B cell (primary cell): Measurements from ENCODE around the gene FMNL2. TPM values are rescaled to one million over a fixed set of nuclear protein-coding genes. Genes with fewer than 3 reads are reported as not detected.

Source experiments
- ATAC-seq: fragments of 200-7000 bp; cut with Tn5 transposase; one replicate; pipeline ENCODE4 v1.10.0; 2021; ENCODE audit warnings: low read depth, mild to moderate bottlenecking, moderate number of reproducible peaks, moderate library complexity
- CTCF ChIA-PET: fragments of 350-600 bp; sonication (Branson Sonifier 250); formaldehyde crosslinking; loops from one replicate; lab custom pipeline; 2021; ENCODE audit warnings: antibody characterized with exemption, inconsistent platforms; lab: Charles Lee
- POLR2A ChIA-PET: fragments of 350-600 bp; sonication (Branson Sonifier 250); formaldehyde crosslinking; loops from one replicate; lab custom pipeline; 2021; ENCODE audit warnings: antibody characterized with exemption; lab: Charles Lee
- DNase-seq: peaks from one replicate; pipeline ENCODE4 v3.0.0; 2013
- H2AFZ ChIP-seq: 2 replicates; pipeline ENCODE4 v1.6.1; 2012; ENCODE audit warnings: mild to moderate bottlenecking, low read depth, low read length; ENCODE audit not compliant: insufficient read depth, poor library complexity, severe bottlenecking
- H3K27ac ChIP-seq, 2 donors: 1 replicate in 1 of 2; 2 replicates in 1 of 2; pipeline ENCODE4 v1.5.1; 2012 to 2013; ENCODE audit warnings: low read length in 2 of 2, mild to moderate bottlenecking in 2 of 2, moderate library complexity in 1 of 2
- H3K27me3 ChIP-seq, 4 experiments: fragments of 200-600 bp in 1 of 4; sonication (generic) in 1 of 4; replicated peaks in 1 of 4; 1 replicate in 2 of 4; 2 replicates in 2 of 4; pipeline versions ENCODE4 v1.6.1 to v1.7.0; 2013 to 2016; ENCODE audit warnings: low read length in 3 of 4, mild to moderate bottlenecking in 2 of 4, mixed read lengths in 1 of 4, moderate library complexity in 1 of 4; ENCODE audit not compliant: insufficient read depth in 4 of 4, control insufficient read depth in 3 of 4; ENCODE audit errors: control extremely low read depth in 1 of 4
- H3K36me3 ChIP-seq, 2 experiments: replicated peaks in 1 of 2; 1 replicate in 1 of 2; 2 replicates in 1 of 2; pipeline versions ENCODE4 v1.6.1 to v1.7.1; 2013; ENCODE audit warnings: low read length in 1 of 2; ENCODE audit not compliant: insufficient read depth in 2 of 2, control insufficient read depth in 1 of 2; ENCODE audit errors: control extremely low read depth in 1 of 2, extremely low read depth in 1 of 2
- H3K4me1 ChIP-seq, 2 donors: fragments of 200-600 bp in 1 of 2; sonication (generic) in 1 of 2; 1 replicate in 1 of 2; 2 replicates in 1 of 2; pipeline versions ENCODE4 v1.5.1 to v1.6.1; 2013 to 2017; ENCODE audit warnings: low read length in 2 of 2; ENCODE audit not compliant: control insufficient read depth in 2 of 2, insufficient read depth in 2 of 2
- H3K4me2 ChIP-seq: replicated peaks from 2 replicates; pipeline ENCODE3; 2012; ENCODE audit warnings: mild to moderate bottlenecking, low read depth, low read length; ENCODE audit not compliant: poor library complexity, severe bottlenecking
- H3K4me3 ChIP-seq, 5 experiments: fragments of 200-600 bp in 1 of 5; sonication (generic) in 1 of 5; 1 replicate in 3 of 5; 2 replicates in 2 of 5; pipeline versions ENCODE4 v1.5.1 to v1.7.0; 2011 to 2016; ENCODE audit warnings: low read length in 4 of 5, mild to moderate bottlenecking in 4 of 5, low read depth in 2 of 5, control low read depth in 1 of 5, moderate library complexity in 1 of 5; ENCODE audit not compliant: insufficient read depth in 1 of 5; ENCODE audit errors: control extremely low read depth in 1 of 5, extremely low read depth in 1 of 5
- H3K79me2 ChIP-seq: fragments of 200-600 bp; sonication (generic); one replicate; pipeline ENCODE4 v1.6.0; 2016; ENCODE audit warnings: low read length; ENCODE audit not compliant: control insufficient read depth, insufficient read depth
- H3K9ac ChIP-seq: fragments of 200-600 bp; sonication (generic); 2 replicates; pipeline ENCODE4 v1.6.1; 2017; ENCODE audit warnings: mild to moderate bottlenecking, low read length, moderate library complexity
- H3K9me3 ChIP-seq, 3 donors: one replicate each; pipeline versions ENCODE4 v1.6.1 to v1.7.1; 2013; ENCODE audit warnings: low read length in 2 of 3; ENCODE audit not compliant: control insufficient read depth in 2 of 3, insufficient read depth in 1 of 3; ENCODE audit errors: control extremely low read depth in 1 of 3
- H4K20me1 ChIP-seq: 2 replicates; pipeline ENCODE4 v1.6.0; 2012; ENCODE audit warnings: mild to moderate bottlenecking, low read length; ENCODE audit not compliant: insufficient read depth, control insufficient read depth, poor library complexity, severe bottlenecking
- H3K27ac Mint-ChIP-seq: one replicate; pipeline ENCODE4 v1.8.0; 2021; ENCODE audit warnings: mixed read lengths
- H3K27me3 Mint-ChIP-seq: one replicate; pipeline ENCODE4 v1.8.0; 2021; ENCODE audit warnings: mixed read lengths
- H3K4me1 Mint-ChIP-seq: one replicate; pipeline ENCODE4 v1.8.0; 2021; ENCODE audit warnings: mixed read lengths
- H3K4me3 Mint-ChIP-seq: one replicate; pipeline ENCODE4 v1.8.0; 2021; ENCODE audit warnings: mixed read lengths
- H3K9me3 Mint-ChIP-seq: one replicate; pipeline ENCODE4 v1.8.0; 2022; ENCODE audit warnings: mixed read lengths; ENCODE audit not compliant: insufficient read depth
- CTCF ChIP-seq: fragments of 200-600 bp; IDR thresholded peaks from one replicate; pipeline ENCODE4 v1.8.0; 2022; ENCODE audit warnings: antibody characterized with exemption, mild to moderate bottlenecking
- EZH2 ChIP-seq: IDR thresholded peaks from 2 replicates; pipeline ENCODE4 v1.6.1; 2012; ENCODE audit warnings: borderline replicate concordance, low read depth, mild to moderate bottlenecking, moderate library complexity, low read length; ENCODE audit not compliant: insufficient read depth, poor library complexity, severe bottlenecking
- WGBS: methylation state at CpG from one replicate; pipeline ENCODE4 v1.1.5; 2013; ENCODE audit warnings: missing lambda C conversion rate; ENCODE audit not compliant: insufficient coverage; 5-methylcytosine and 5-hydroxymethylcytosine counted together
- intact Hi-C: fragments of 100-400 bp; cut with micrococcal nuclease; formaldehyde crosslinking; loops from one replicate; pipeline ENCODE4 v1.10.0; 2022
- polyA plus RNA-seq: library from polyadenylated mRNA; depleted of rRNA; stranded (reverse); fragments of >200 nt; gene quantifications from 2 replicates; pipeline ENCODE4 v1.2.3, GENCODE V29; 2012
- total RNA-seq, 2 donors: library from RNA; stranded (reverse); fragments of 120-200 nt in 1 of 2; gene quantifications; 1 replicate in 1 of 2; 2 replicates in 1 of 2; pipeline versions ENCODE4 v1.2.3 to v1.2.4, GENCODE V29; 2013 to 2022

Gene FMNL2
- total and polyA plus RNA-seq, 2 donors (not counting 1 experiment from before 2014, with no cell fraction given): 0.73 to 8.8 TPM

- Histone ChIP-seq H3K36me3 (peaks cover 21 to 70% of the 10 kb centered on the region in 2 experiments), H3K9me3 (no peaks in the 10 kb centered on the region), H3K27ac (no peak overlapping the region), H3K27me3 (no peaks in the 10 kb centered on the region), H3K4me2 (no peak overlapping the region), H3K9ac (no peak overlapping the region), H3K4me1 (no peaks in the 10 kb centered on the region), H4K20me1 (no peaks in the 10 kb centered on the region), H2AFZ (no peak overlapping the region), H3K4me3 (no peak overlapping the region), H3K79me2 (no peaks in the 10 kb centered on the region)
- WGBS: 90% methylated on average over 4 of the region's 4 CpGs
- ChIA-PET CTCF (no interaction called here), POLR2A (no interaction called here)
- TF ChIP-seq CTCF (no peak), EZH2 (no peak)
- Mint-ChIP-seq H3K4me1 (no peaks in the 10 kb centered on the region), H3K4me3 (no peak overlapping the region), H3K9me3 (no peaks in the 10 kb centered on the region), H3K27ac (peak overlapping the region; percentile 21), H3K27me3 (no peaks in the 10 kb centered on the region)
- intact Hi-C loops: no loop called here
- no peak for ATAC-seq
- no peak for DNase-seq
Measured at GRCh38 chr2:152657043-152657442, 322.1 kb downstream of the FMNL2 start.

- Mint-ChIP-seq H3K27me3 (no peaks in the 10 kb centered on the region), H3K9me3 (no peaks in the 10 kb centered on the region), H3K27ac (no peak overlapping the region), H3K4me1 (no peaks in the 10 kb centered on the region), H3K4me3 (no peak overlapping the region)
- Histone ChIP-seq H3K27ac (no peak overlapping the region), H3K9ac (no peak overlapping the region), H3K79me2 (no peaks in the 10 kb centered on the region), H3K9me3 (no peaks in the 10 kb centered on the region), H3K4me1 (no peaks in the 10 kb centered on the region), H3K36me3 (peaks cover 20 to 74% of the 10 kb centered on the region in 2 experiments), H3K4me3 (no peak overlapping the region), H4K20me1 (no peaks in the 10 kb centered on the region), H3K27me3 (no peaks in the 10 kb centered on the region), H2AFZ (no peak overlapping the region), H3K4me2 (no peak overlapping the region)
- DNase-seq (no peak), ATAC-seq (no peak)
- ChIA-PET CTCF (no interaction called here), POLR2A (no interaction called here)
- no CpG with 5 or more reads among the region's 1 CpG for WGBS
- no peak for TF ChIP-seq EZH2
- intact Hi-C loops: no loop called here
Measured at GRCh38 chr2:152658221-152658620, 323.2 kb downstream of the FMNL2 start.
